Measurements from ENCODE around the gene NBPF12. TPM values are rescaled to one million over a fixed set of nuclear protein-coding genes. Genes with fewer than 3 reads are reported as not detected.
"Not testable (repeated sequence)": the region's sequence is repeated elsewhere in the genome, so short reads cannot be mapped to it uniquely, and the experiment has no call there.

Gene NBPF12, protein sequence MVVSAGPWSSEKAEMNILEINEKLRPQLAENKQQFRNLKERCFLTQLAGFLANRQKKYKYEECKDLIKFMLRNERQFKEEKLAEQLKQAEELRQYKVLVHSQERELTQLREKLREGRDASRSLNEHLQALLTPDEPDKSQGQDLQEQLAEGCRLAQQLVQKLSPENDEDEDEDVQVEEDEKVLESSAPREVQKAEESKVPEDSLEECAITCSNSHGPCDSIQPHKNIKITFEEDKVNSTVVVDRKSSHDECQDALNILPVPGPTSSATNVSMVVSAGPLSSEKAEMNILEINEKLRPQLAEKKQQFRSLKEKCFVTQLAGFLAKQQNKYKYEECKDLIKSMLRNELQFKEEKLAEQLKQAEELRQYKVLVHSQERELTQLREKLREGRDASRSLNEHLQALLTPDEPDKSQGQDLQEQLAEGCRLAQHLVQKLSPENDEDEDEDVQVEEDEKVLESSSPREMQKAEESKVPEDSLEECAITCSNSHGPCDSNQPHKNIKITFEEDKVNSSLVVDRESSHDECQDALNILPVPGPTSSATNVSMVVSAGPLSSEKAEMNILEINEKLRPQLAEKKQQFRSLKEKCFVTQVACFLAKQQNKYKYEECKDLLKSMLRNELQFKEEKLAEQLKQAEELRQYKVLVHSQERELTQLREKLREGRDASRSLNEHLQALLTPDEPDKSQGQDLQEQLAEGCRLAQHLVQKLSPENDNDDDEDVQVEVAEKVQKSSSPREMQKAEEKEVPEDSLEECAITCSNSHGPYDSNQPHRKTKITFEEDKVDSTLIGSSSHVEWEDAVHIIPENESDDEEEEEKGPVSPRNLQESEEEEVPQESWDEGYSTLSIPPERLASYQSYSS (N-terminal part only)
- total RNA-seq: 12.4 TPM

DNA sequence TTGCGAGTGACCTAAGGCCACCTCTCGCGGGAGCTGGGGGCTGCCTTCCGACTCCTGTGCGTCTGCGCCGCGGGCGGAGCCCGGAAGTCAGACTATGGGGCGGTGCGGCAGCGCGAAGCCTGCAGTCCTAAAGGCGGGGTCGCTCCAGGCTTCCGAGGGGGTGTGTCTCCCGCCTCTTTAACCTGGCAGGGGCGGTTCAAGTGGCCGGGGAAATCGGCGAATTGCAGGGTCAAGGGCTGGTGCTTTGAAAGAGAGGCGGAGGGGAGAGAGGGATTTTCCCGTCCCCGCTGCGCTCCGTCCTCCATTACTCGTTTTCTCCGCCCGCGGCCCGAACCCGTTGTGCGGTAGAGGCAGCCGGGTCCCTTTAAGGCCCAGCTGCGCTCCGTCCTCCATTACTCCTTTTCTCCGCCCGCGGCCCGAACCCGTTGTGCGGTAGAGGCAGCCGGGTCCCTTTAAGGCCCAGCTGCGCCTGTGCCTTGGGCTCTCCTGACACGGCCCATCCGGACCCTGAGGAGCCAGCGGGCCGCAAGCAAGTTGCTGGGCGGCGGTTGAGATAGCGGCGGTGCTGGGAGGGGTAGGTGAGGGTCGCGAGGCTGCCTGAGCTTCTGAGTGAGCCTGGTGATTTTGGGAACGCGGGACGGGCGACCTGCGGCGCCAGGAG lies at the start of gene NBPF12:
Gene NBPF12 (plus strand): TSS at position 83 of the 661 bp plus-strand sequence. CDS start 21,820 bp downstream, outside the sequence.
- peak; percentile 77 for DNase-seq (ENCODE audit: low spot score)

DNA sequence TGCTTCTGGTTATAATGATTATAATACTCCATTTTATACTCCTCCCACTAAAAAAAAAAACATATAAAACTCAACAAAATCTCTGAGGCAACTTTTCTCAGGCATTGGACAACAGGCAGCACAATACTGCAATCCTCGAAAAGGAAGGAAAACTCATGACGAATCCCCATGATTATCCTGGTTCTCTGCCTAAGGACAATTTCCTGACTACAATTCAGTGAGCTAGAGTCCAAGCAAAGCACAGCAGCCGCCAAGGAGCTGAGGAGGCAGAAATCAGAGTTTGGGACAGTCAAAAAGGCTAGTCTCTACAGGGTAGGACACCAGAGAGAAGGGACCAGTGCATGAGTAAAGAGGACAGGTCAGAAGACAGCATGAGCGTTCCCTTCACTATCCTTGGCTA lies 46.8 kb upstream of the NBPF12 start:
- not testable (repeated sequence) for DNase-seq (ENCODE audit: low spot score)

DNA sequence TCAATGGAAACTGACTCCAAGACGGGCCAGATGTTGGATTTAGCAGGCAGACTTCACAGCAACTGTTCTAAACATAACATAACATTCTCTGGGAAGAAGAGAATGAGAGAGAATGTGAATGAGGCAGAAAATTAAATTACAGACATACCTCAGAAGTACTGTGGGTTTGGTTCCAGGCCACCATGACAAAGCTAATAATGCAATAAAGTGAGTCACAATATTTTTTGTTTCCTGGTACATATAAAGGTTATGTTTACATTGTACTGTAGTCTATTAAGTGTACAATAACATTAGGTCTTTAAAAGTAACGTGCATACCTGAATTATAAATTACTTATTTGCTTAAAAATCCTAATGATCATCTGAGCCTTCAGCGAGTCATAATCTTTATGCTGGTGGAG lies 45.8 kb upstream of the NBPF12 start:
- DNase-seq (ENCODE audit: low spot score): not testable (repeated sequence)

DNA sequence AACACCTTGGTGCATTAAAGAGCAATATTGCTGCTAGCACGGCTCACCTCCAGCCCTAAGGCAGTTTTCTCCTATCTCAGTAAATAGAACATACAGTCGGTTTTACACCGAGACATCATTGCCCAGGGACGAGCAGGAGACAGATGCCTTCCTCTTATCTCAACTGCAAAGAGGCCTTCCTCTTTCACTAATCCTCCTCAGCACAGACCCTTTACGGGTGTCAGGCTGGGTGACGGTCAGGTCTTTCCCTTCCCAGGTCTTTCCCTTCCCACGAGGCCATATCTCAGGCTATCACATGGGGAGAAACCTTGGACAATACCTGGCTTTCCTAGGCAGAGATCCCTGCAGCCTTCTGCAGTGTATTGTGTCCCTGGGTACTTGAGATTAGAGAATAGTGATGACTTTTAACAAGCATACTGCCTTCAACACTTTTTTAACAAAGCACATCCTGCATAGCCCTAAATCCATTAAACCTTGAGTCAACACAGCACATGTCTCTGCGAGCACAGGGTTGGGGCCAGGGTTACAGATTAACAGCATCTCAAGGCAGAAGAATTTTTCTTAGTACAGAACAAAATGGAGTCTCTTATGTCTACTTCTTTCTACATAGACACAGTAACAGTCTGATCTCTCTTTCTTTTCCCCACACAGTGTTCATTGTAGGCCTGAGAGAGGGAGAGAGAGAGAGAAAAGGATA lies 30.4 kb upstream of the NBPF12 start:
- DNase-seq (ENCODE audit: low spot score): not testable (repeated sequence)

DNA sequence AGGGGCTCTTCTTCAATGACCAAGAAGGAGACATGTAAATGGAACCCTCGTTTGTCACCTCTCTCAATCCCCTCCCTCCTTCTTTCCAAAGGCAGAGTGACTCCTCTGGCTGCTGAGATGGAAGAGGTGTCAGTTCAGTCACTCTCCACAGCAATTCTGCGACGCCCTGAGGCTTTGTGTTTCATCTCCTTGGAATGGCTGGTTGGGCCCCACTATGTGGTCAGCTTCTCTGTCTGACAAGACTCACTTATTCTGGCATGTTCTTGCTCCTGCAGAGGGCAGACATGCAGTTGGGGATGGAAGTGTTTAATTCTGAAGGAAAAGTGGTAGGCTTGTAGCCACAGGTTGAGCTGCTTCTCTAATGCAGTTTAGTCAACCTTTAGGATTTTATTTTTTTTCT lies 25.1 kb upstream of the NBPF12 start:
- not testable (repeated sequence) for DNase-seq (ENCODE audit: low spot score)

DNA sequence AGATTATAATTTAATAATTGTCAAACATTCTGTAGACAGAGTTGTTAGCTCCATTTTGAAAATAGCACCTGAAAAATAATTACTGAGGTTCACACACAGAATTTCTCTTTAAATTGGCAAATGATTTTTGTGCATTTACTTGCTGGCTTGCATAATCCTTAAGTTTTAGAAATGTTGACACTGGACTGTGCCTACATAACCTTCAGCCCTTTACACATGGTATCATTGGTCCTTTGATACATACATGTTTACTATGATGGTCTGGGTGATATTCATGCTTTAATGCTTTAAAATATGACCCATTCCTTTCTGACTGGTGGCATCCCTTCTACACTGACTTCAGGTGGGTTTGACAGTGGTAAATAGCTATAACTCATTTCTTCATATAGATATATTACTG lies 17.3 kb upstream of the NBPF12 start:
- DNase-seq (ENCODE audit: low spot score): not testable (repeated sequence)

DNA sequence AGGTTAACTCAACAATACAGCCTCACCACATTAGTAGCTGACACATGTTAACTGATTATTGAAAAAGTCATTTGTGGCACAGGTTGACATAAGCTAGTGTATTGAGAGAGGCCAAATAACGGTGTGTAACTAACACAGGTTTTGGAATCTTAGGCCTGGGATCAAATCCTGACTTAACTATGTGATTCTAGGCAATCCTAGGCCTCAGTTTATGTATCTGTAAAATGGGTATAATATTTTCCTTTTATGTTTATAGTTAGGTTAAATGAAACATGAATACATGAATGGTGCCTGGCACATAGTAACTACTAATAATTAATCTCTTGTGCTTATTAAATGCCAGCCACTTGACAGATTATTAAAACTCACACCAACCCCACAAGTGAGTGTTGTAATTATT lies 15.5 kb upstream of the NBPF12 start:
- not testable (repeated sequence) for DNase-seq (ENCODE audit: low spot score)

DNA sequence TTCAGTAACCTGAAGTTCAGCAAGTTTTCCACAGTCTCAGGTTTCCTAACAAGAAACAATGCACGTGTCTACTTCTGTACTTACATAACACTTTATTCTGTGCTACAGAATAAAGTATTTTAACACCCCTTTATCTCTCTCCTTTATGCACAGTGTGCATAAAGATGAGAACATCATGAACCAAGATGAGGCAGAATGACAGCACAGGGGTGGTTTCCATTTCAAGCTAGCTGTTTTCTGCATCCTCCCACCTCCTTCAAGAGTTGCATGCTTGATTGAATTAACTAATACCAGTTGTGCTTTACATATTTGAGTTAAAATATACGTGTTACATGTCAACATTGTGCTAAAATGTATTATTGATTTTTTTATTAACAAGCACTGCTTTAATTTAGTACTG lies 14.0 kb upstream of the NBPF12 start:
- DNase-seq (ENCODE audit: low spot score): not testable (repeated sequence)

DNA sequence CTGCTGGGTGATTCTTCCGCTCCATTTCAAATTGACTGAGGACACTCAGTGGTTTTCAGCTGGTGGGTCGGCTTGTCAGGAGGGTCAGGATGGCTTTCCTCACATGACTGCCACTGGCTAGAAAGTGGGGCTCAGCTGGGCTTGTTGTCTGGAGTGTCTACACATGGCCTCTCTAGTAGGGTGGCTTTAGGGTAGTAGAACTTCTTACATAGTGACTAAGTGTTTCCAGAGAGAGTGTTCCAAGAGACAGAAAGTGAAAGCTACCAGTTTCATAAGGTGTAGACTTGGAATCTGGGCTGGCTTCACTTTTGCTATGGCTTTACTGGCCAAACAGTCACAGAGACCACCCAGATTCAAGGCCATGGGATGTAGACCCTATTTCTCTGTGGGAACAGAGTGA lies 11.7 kb upstream of the NBPF12 start:
- not testable (repeated sequence) for DNase-seq (ENCODE audit: low spot score)

DNA sequence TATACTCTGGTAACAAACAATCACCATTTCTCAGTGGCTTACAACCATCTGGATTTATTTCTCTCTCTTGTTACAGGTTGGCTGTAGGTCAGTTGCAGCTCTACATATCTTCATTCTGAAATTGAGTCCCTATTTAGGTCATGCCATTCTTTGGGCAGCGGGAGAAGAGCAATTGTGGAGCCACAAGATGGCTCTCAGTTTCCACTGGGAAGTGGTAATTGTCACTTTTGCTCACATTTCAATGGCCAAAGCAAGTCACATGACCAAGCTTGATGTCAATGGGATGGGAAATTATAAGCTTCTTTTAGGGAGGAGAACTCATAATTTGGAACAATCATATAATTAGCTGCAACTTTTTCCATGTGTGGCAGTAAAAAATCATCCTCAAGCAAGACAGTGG lies 7.9 kb upstream of the NBPF12 start:
- DNase-seq (ENCODE audit: low spot score): not testable (repeated sequence)

DNA sequence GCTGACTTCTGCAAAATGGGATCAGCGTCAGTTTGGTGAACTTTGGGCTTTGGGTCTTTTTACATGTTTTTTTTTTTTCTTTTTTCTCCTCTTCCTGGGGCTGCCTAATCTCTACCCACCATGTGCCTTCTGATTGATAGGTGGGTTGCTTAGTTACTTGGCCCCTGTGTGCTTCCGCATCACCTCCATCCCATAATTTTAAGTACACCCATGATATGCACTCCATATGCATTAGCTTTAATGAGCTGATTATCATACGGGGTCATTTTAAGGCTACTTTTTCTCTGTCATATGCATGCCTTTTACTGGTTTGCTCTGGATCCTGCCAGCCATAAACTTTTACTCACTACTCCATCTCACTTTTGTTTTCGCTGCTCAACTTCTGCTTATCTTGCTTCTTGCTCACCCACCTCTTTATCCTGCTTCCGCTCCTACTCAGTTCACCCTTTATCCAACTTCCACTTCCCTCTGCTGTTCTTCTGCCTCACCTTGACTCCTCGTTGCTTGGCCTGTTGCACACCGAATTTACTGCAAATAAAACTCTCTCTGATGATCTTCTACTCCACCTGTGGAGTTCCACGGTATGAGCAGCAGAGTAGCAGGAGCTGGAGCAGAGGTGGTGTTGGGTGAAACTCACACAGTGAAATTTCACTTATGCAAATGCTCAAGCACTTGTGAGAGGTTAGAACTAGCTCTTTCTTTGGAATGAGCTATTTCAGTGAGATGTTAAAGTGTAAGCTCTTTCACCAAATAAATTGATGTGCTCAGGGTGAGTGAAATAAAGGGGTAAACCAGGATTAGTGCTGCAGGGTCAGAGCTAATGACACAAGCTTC lies 3.5 kb upstream of the NBPF12 start:
- not testable (repeated sequence) for DNase-seq (ENCODE audit: low spot score)

DNA sequence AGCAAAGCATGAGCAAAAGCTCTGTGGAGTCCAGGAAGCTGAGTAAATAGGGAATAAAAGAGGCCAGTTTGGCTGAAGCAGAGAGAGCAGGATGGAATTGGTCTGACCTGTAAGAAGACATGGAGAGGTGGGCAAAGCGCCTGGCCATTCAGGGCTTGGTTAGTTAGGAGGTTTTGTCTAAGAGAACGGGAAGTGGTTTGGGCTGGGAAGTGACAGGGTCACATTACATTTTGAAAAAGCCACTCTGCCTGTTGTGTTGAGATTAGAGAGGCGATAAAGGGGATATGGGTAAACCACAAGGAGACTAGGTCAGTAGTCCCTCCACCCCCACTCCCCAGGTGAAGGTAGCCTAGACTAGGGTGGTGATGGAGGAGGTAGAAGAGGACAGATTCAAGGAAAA lies 662 bp upstream of the NBPF12 start:
- not testable (repeated sequence) for DNase-seq (ENCODE audit: low spot score)

DNA sequence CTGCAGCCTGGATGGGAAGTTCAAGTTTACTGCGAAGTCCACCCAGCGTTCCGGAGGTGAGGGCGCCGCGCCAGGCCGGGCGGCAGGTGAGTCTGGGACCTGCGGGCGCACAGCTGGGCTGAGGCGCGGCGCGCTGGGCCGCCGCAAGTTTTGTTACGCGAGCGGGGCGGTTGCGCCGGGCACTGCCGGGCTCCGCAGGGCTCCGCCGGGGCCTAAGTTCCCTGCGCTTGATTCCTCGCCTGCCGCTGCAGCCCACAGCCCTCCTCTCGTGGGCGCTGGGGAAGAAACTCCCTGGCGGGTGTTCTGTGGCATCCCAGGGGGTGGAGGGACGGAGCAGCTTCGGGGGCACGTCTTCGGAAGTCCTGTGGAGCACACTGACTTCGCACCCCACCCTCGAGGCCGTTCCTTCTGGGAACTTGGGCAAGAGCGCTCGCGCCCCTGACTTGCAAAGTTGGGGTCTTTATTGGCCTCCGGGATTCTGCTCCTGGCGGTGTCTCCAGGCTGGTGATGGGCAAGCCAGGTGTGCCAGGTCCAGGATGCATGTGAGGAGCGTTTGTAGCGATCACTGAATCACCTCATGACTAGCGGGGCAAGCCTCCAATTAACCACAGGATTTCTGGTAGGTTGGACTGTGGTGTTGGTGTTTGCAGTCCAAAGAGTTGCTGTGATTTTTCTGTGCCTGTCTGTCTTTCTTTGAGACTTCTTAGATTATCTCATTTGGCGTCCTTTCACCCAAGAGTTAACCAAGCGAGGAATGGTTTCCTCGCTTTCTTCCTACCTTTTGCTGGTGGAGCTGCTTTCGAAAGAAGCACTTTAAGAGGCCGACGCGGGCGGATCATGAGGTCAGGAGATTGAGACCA lies 1.0 kb downstream of the NBPF12 start:
- peak; percentile 10 for DNase-seq (ENCODE audit: low spot score)

DNA sequence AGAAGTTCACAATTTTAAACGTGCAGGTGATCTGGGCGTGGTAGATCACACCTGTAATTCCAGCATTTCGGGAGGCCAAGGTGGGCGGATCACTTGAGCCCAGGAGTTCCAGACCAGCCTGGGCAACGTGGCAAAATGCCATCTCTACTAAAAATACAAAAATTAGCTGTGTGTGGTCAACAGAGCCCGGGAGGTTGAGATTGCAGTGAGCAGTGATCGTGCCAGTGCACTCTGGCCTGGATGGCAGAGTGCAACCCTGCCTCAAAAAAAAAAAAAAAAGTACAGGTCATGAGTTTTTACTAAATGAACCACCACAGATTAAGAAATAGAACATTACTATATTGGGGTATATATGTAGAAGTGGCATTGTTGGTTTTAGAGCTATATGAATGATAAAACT lies 2.2 kb downstream of the NBPF12 start:
- not testable (repeated sequence) for DNase-seq (ENCODE audit: low spot score)

DNA sequence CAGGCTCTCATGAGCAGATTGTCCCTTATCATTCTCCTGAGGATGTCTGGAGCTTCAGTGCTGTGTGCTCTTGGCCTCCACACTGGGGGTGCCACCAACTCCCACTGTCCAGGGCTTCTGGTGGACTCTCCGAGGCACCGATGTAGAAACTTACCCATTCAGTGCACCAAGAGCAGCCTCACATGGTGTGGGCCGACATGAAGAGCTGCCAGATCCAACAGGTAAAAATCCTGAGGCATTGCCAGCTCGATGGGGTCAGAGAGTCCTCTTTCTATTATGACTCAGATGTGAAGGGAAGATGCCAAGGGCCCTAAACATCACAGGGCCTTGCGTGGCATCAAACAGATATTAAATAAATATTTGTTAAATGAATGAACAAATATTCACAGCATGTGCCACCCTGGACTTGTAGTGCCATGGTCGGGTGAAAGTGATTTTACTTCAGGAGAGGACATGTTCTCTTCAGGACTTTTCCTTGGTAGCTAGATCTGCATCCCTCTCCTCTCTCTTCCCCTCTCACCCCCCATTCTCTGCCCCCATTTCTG lies 5.3 kb downstream of the NBPF12 start:
- DNase-seq (ENCODE audit: low spot score): not testable (repeated sequence)

DNA sequence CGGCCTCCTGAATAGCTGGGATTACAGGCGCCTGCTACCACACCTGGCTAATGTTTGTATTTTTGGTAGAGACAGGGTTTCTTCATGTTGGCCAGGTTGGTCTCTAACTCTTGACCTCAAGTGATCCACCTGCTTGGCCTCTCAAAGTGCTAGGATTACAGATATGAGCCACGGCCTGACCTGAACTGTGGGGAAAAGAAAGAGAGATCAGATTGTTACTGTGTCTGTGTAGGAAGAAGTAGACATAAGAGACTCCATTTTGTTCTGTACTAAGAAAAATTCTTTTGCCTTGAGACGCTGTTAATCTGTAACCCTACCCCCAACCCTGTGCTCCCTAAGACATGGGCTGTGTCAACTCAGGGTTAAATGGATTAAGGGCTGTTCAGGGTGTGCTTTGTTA lies 10.0 kb downstream of the NBPF12 start:
- DNase-seq (ENCODE audit: low spot score): not testable (repeated sequence)

DNA sequence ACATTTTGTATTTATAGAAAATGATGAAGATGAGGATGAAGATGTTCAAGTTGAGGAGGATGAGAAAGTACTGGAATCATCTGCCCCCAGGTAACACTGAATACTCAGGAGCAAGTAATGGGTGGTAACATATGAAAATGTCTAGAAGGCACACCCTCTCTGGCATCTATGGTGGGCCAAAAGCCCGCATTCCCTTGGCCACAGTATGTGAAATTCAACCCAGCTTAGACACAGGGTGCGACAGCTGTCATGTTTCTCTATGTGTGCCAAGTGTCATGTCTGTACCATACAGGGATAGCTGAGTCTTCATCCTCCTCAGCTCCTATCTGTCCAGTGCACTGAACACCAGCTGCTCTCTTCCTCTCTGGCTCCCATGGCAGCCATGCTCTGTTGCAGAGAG lies 26.2 kb downstream of the NBPF12 start:
- DNase-seq (ENCODE audit: low spot score): not testable (repeated sequence)

DNA sequence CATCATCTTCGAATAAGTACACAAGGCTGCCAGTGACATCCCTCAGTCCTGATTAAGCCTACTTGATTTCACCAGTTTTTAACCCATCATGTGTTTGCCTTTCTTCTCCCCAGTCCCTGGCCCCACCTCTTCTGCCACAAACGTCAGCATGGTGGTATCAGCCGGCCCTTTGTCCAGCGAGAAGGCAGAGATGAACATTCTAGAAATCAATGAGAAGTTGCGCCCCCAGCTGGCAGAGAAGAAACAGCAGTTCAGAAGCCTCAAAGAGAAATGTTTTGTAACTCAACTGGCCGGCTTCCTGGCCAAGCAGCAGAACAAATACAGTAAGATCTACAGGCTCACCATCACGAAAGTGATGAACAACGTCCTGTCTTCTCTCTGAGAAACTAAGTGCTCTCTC lies 28.2 kb downstream of the NBPF12 start:
- not testable (repeated sequence) for DNase-seq (ENCODE audit: low spot score)

DNA sequence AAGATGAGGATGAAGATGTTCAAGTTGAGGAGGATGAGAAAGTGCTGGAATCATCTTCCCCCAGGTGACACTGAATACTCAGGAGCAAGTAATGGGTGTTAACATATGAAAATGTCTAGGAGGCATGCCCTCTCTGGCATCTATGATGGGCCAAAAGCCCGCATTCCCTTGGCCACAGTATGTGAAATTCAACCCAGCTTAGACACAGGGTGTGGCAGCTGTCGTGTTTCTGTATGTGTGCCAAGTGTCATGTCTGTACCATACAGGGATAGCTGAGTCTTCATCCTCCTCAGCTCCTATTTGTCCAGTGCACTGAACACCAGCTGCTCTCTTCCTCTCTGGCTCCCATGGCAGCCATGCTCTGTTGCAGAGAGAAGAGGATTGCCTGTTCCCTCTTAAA lies 32.5 kb downstream of the NBPF12 start:
- DNase-seq (ENCODE audit: low spot score): not testable (repeated sequence)
